ENCODE data around the gene PIK3C2B.
A peak's percentile ranks its signal among the peaks of the same experiment; 100 is the strongest.
"Not testable (repeated sequence)": the region's sequence is repeated elsewhere in the genome, so short reads cannot be mapped to it uniquely, and the experiment has no call there.

PIK3C2B gene

GRCh38 chr1:204506201-204506968 lies 11.8 kb upstream of the PIK3C2B start:
- peak; percentile 86 for DNase-seq

GRCh38 chr1:204505674-204506200 lies 11.1 kb upstream of the PIK3C2B start:
- no peak for DNase-seq

- DNase-seq: no peak
Observed at GRCh38 chr1:204503913-204504519, 9.4 kb upstream of the PIK3C2B start.

- DNase-seq: no peak
Observed at GRCh38 chr1:204503122-204503912, 8.7 kb upstream of the PIK3C2B start.

- no peak for DNase-seq
Observed at GRCh38 chr1:204502241-204502640, 7.6 kb upstream of the PIK3C2B start.

- DNase-seq: no peak
Observed at GRCh38 chr1:204499511-204500468, 5.2 kb upstream of the PIK3C2B start.

- no peak for DNase-seq
Observed at GRCh38 chr1:204498981-204499380, 4.4 kb upstream of the PIK3C2B start.

- DNase-seq: no peak
Observed at GRCh38 chr1:204495777-204496176, 1.2 kb upstream of the PIK3C2B start.

GRCh38 chr1:204495078-204495753 lies 611 bp upstream of the PIK3C2B start:
- no peak for DNase-seq

- DNase-seq: peak; percentile 54
Observed at GRCh38 chr1:204493984-204494280, 673 bp downstream of the PIK3C2B start.

- DNase-seq: no peak
Observed at GRCh38 chr1:204493145-204493983, 1.2 kb downstream of the PIK3C2B start.

- no peak for DNase-seq
Observed at GRCh38 chr1:204491655-204492054, 3.0 kb downstream of the PIK3C2B start.

- no peak for DNase-seq
Observed at GRCh38 chr1:204487256-204487615, 7.4 kb downstream of the PIK3C2B start.

- not testable (repeated sequence) for DNase-seq
Observed at GRCh38 chr1:204486513-204487255, 7.9 kb downstream of the PIK3C2B start.

GRCh38 chr1:204483791-204484190 lies 10.8 kb downstream of the PIK3C2B start:
- no peak for DNase-seq

- DNase-seq: no peak
Observed at GRCh38 chr1:204480515-204480914, 14.1 kb downstream of the PIK3C2B start.

- no peak for DNase-seq
Observed at GRCh38 chr1:204479387-204480136, 15.0 kb downstream of the PIK3C2B start.

- DNase-seq: no peak
Observed at GRCh38 chr1:204478921-204479320, 15.7 kb downstream of the PIK3C2B start.

- DNase-seq: no peak
Observed at GRCh38 chr1:204478172-204478899, 16.3 kb downstream of the PIK3C2B start.

Measured in activated CD4-positive, alpha-beta T cell treated with anti-CD3 and anti-CD28 coated beads for 48 hours (primary cell).